NCI-H1930 (cell line): ENCODE data around the gene PIK3C2G.
A peak's percentile ranks its signal among the peaks of the same experiment; 100 is the strongest.

Experiments
- DNase-seq, 2 experiments: peaks; one replicate each; lab custom pipeline; 2025; lab: John Stamatoyannopoulos, UW

PIK3C2G gene

GRCh38 chr12:18415227-18415626, 153.9 kb downstream of the PIK3C2G start:
- DNase-seq: no peak

GRCh38 chr12:18416412-18416811, 155.1 kb downstream of the PIK3C2G start:
- no peak for DNase-seq

GRCh38 chr12:18419311-18419710, 158.0 kb downstream of the PIK3C2G start:
- DNase-seq: no peak

GRCh38 chr12:18421867-18422266, 160.5 kb downstream of the PIK3C2G start:
- no peak for DNase-seq

- no peak for DNase-seq
Observed at GRCh38 chr12:18422871-18423270, 161.6 kb downstream of the PIK3C2G start.

GRCh38 chr12:18424857-18425256, 163.5 kb downstream of the PIK3C2G start:
- no peak for DNase-seq

GRCh38 chr12:18427520-18427919, 166.2 kb downstream of the PIK3C2G start:
- no peak for DNase-seq

- no peak for DNase-seq
Observed at GRCh38 chr12:18428416-18428815, 167.1 kb downstream of the PIK3C2G start.

- no peak for DNase-seq
Observed at GRCh38 chr12:18429366-18429765, 168.0 kb downstream of the PIK3C2G start.

- DNase-seq: no peak
Observed at GRCh38 chr12:18430425-18431048, 169.2 kb downstream of the PIK3C2G start.

GRCh38 chr12:18431771-18432170, 170.5 kb downstream of the PIK3C2G start:
- no peak for DNase-seq

- DNase-seq: no peak
Observed at GRCh38 chr12:18432206-18432605, 170.9 kb downstream of the PIK3C2G start.

GRCh38 chr12:18436170-18436569, 174.9 kb downstream of the PIK3C2G start:
- DNase-seq: no peak

GRCh38 chr12:18439541-18439940, 178.2 kb downstream of the PIK3C2G start:
- no peak for DNase-seq

- DNase-seq: no peak
Observed at GRCh38 chr12:18443768-18444437, 182.6 kb downstream of the PIK3C2G start.

GRCh38 chr12:18446061-18446644, 184.8 kb downstream of the PIK3C2G start:
- DNase-seq: peak; percentile 15 to 26

- no peak for DNase-seq
Observed at GRCh38 chr12:18454330-18454729, 193.0 kb downstream of the PIK3C2G start.

- no peak for DNase-seq
Observed at GRCh38 chr12:18456344-18456743, 195.0 kb downstream of the PIK3C2G start.

GRCh38 chr12:18457362-18457761, 196.0 kb downstream of the PIK3C2G start:
- peak in 1 of 2 experiments; percentile 55 for DNase-seq

GRCh38 chr12:18461758-18462157, 200.4 kb downstream of the PIK3C2G start:
- no peak for DNase-seq

- DNase-seq: no peak
Observed at GRCh38 chr12:18462442-18462841, 201.1 kb downstream of the PIK3C2G start.

GRCh38 chr12:18467620-18468245, 206.4 kb downstream of the PIK3C2G start:
- DNase-seq: no peak
